Measurements from ENCODE around the gene MAGEA9B.

DNA sequence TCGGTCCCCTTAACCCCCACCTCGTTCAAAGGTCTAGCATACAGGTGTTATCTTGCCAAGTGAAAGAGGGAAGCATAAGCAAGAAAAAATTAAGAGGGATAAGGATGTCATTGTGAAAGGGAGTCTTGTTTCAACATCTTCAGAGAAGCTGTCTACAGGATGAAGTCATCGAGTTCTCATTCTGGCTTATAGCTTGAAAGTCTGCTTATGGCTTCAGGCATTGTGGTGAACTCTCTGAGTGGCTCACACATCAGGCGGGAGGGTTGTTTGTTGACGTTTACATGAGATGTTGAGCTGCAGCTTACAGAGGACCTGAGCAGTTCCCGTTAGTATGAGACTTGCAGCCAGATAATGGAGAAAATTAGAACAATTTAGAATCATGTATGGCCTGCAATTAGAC lies 16.6 kb downstream of the MAGEA9B start:
- TF ChIP-seq MAFK (IDR thresholded peaks at IDR 0.05; ENCODE audit: low read depth, low read length) (no peak), POLR2A (IDR thresholded peaks at IDR 0.05; ENCODE audit: low read depth, low read length) (no peak), CEBPB (IDR thresholded peaks at IDR 0.05; ENCODE audit: low read depth, low read length) (peak; percentile 70), FOS (IDR thresholded peaks at IDR 0.05; ENCODE audit: low read depth, low read length) (no peak), SMC3 (IDR thresholded peaks at IDR 0.05; ENCODE audit: low read depth, low read length) (no peak), CHD1 (IDR thresholded peaks at IDR 0.05; ENCODE audit: low read depth, low read length) (no peak), RAD21 (IDR thresholded peaks at IDR 0.05; ENCODE audit: low read length) (no peak), RFX5 (IDR thresholded peaks at IDR 0.05; ENCODE audit: low read depth, low read length) (no peak), MAZ (IDR thresholded peaks at IDR 0.05; ENCODE audit: borderline replicate concordance, low read depth, low read length) (no peak), BHLHE40 (IDR thresholded peaks at IDR 0.05; ENCODE audit: low read depth, low read length) (no peak), MXI1 (IDR thresholded peaks at IDR 0.05; ENCODE audit: borderline replicate concordance, low read depth, low read length) (no peak)
- TF ChIP-seq, protein P1, sequence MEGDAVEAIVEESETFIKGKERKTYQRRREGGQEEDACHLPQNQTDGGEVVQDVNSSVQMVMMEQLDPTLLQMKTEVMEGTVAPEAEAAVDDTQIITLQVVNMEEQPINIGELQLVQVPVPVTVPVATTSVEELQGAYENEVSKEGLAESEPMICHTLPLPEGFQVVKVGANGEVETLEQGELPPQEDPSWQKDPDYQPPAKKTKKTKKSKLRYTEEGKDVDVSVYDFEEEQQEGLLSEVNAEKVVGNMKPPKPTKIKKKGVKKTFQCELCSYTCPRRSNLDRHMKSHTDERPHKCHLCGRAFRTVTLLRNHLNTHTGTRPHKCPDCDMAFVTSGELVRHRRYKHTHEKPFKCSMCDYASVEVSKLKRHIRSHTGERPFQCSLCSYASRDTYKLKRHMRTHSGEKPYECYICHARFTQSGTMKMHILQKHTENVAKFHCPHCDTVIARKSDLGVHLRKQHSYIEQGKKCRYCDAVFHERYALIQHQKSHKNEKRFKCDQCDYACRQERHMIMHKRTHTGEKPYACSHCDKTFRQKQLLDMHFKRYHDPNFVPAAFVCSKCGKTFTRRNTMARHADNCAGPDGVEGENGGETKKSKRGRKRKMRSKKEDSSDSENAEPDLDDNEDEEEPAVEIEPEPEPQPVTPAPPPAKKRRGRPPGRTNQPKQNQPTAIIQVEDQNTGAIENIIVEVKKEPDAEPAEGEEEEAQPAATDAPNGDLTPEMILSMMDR (conservative IDR thresholded peaks at IDR 0.05; ENCODE audit: low read depth, low read length), result no peak
- TF ChIP-seq, protein P2, sequence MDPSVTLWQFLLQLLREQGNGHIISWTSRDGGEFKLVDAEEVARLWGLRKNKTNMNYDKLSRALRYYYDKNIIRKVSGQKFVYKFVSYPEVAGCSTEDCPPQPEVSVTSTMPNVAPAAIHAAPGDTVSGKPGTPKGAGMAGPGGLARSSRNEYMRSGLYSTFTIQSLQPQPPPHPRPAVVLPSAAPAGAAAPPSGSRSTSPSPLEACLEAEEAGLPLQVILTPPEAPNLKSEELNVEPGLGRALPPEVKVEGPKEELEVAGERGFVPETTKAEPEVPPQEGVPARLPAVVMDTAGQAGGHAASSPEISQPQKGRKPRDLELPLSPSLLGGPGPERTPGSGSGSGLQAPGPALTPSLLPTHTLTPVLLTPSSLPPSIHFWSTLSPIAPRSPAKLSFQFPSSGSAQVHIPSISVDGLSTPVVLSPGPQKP (IDR thresholded peaks at IDR 0.05; ENCODE audit: borderline replicate concordance, low read depth, low read length), result no peak
